Measurements from ENCODE around the gene TMEM74B. TPM values are rescaled to one million over a fixed set of nuclear protein-coding genes. Genes with fewer than 3 reads are reported as not detected.
A peak's percentile ranks its signal among the peaks of the same experiment; 100 is the strongest.

Gene TMEM74B
- total RNA-seq, 2 donors from 2014 or later, result 2.2 to 3.4 TPM

DNA sequence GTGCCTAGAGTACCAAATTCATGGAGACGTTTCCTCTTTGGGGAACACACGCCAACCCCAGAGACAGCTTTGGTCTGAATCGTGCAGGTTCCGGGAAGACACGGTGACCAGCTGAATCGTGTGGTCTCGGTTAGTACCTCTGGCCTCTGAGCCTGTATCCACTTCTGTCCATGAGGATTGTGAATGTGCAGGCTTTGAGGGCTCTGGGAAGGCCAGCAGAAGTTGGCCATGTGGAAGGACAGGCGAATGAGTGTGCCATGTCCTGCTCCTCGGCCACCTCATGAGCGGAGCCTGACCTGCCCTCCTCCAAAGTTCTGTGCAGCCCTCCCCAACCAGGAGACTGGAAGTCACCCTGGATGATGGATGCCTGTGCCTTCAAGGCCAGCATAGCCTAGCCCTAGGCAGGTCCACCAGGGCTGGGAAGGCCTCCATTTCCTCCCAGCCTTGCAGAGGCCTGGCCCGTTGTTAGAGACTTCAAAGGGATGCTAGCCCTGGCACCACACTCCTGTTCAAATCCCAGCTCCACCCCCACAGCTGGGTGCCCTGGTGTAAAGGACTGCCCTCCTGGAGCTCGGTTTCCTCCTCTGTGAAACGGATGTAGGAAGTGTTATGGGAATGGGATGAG is 1.7 kb upstream of the TMEM74B start:
- intact Hi-C loops (cut with DNase I, micrococcal nuclease), result no loop called here
- DNase-seq (no peak), ATAC-seq (no peak)

GRCh38 chr20:1185790-1186334 is 1.1 kb upstream of the TMEM74B start:
- ATAC-seq (peak; percentile 68), DNase-seq (peak; percentile 37 to 50)
- intact Hi-C loops (cut with DNase I, micrococcal nuclease), result no loop called here

DNA sequence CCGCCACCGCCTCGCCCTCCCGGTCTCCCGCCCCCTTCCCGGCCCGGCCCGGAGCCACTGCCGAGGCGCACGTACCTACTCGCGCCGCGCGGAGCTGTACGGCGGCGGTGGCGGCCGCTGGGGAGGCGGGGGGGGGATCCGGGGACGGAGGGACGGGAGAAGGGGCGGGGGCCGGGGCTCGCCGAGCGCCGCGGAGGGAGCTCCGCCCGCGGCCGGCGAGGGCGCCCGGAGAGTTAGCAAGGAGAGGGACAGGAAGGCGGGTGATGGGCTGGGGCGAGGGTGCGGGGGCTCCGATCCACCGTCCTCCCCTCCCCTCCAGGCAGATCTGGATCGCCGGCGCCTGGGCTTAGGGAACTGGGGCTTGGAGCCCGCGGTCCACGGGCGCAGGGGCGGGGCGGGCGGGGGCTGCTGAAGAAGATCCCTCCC is 548 bp upstream of the TMEM74B start:
- ATAC-seq, result peak; percentile 38
- intact Hi-C loops (cut with DNase I, micrococcal nuclease), result no loop called here
- DNase-seq, result peak in 1 of 2 donors; percentile 10

GRCh38 chr20:1184260-1184637 is 532 bp downstream of the TMEM74B start:
- ATAC-seq (no peak), DNase-seq (no peak)
- intact Hi-C loops (cut with DNase I, micrococcal nuclease), result no loop called here

DNA sequence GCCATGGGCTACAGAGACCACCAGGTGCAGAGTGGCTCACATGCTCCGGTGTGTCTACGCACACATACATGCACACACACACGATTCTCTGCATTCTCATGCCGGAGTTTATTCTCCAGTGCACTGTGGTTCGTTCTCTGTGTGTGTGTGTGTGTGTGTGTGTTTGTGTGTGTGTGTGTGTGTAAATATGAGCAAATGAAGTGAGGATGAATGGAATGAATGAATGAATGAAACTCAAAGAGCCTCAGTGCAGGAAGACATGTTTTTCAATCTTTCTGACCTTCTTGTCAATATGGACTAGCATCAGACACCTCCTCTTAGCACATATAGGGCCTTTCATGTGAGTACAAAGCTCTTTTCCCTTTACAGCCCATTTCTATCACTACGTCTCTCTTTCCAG is 1.6 kb downstream of the TMEM74B start:
- DNase-seq (no peak), ATAC-seq (no peak)
- intact Hi-C loops (cut with DNase I, micrococcal nuclease), result no loop called here

DNA sequence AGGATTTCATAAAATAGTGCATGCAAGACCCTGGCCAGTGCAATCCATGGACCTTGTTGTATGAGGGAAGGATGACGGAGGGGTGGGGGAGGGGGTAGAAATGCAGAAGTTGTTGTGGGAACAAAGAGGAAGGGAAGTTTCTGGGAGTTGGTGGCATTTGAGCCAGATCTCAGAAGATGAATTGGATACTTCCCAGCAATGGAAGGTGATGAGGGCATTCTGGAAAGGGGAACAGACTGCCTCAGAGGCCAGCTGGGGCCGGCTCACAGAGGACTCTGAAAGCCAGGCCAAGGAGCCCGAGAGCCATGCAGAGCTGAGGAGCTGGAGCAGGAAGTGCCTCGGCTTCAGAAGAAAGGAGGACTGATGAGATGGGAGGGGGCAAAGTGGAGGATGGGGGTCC is 2.7 kb downstream of the TMEM74B start:
- ATAC-seq (no peak), DNase-seq (no peak)
- intact Hi-C loops (cut with DNase I, micrococcal nuclease), result no loop called here

GRCh38 chr20:1180949-1181348 is 3.8 kb downstream of the TMEM74B start:
- intact Hi-C loops (cut with DNase I, micrococcal nuclease), result no loop called here
- ATAC-seq, result no peak

DNA sequence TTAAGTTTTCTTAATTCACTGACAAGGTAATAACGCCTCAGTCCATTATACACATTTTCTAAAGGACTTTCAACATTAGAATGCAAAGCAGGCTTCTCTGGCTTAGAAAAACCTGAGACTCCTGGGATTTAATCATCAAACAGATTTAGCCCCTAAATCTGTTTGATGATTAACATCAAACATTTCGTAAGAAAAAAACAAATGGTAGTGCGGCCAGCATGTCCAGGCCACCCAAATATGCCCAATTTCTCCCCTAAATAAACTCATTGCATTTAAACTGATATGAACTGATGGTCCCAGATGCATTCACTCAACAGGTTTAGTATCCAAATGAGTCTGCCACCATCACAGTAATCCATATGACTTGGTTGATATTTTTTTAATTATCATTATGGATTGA is 6.2 kb downstream of the TMEM74B start:
- ATAC-seq (no peak), DNase-seq (no peak)
- intact Hi-C loops (cut with DNase I, micrococcal nuclease), result no loop called here

More at GRCh38 chr20:1180949-1181348, 3.8 kb downstream of the TMEM74B start:
- no peak for DNase-seq

GRCh38 chr20:1178103-1178502 is 6.7 kb downstream of the TMEM74B start:
- no peak for ATAC-seq
- intact Hi-C loops (cut with DNase I, micrococcal nuclease), result no loop called here
- no peak for DNase-seq

DNA sequence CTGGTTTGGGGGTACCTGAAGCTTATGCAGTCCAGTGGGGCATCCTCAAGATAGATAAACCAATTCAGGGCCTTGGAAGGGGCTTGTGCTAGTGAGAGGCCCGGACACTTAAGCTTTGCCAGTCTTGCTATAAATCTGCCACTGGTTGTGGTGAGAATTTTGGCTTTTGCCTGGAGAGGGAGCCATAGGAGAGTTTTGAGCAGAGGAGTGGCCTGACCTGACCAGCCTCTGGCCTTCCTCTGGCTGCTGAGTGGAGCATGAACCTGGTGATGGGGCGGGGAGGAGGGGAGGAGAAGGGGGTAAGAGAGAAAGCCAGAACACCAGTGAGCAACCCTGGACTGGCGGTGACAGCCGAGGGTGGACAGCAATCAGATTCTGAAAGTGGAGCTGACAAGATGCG is 7.1 kb downstream of the TMEM74B start:
- ATAC-seq, result peak; percentile 40
- DNase-seq, result no peak
- intact Hi-C loops (cut with DNase I, micrococcal nuclease), result no loop called here

- DNase-seq (no peak), ATAC-seq (no peak)
- intact Hi-C loops (cut with DNase I, micrococcal nuclease), result no loop called here
Observed at GRCh38 chr20:1174787-1175186, 10.0 kb downstream of the TMEM74B start.

- DNase-seq (no peak), ATAC-seq (no peak)
- intact Hi-C loops (cut with DNase I, micrococcal nuclease), result no loop called here
Observed at GRCh38 chr20:1173698-1174097, 11.1 kb downstream of the TMEM74B start.

- intact Hi-C loops (cut with DNase I, micrococcal nuclease), result no loop called here
Observed at GRCh38 chr20:1171461-1172093, 13.2 kb downstream of the TMEM74B start.

GRCh38 chr20:1169224-1169623 is 15.6 kb downstream of the TMEM74B start:
- DNase-seq (no peak), ATAC-seq (no peak)
- intact Hi-C loops (cut with DNase I, micrococcal nuclease), result no loop called here

More at GRCh38 chr20:1171461-1172093, 13.2 kb downstream of the TMEM74B start:
- ATAC-seq (peak; percentile 40), DNase-seq (peak in 1 of 2 donors; percentile 15)

- intact Hi-C loops (cut with DNase I, micrococcal nuclease), result no loop called here
- ATAC-seq (no peak), DNase-seq (no peak)
Observed at GRCh38 chr20:1166948-1167720, 17.6 kb downstream of the TMEM74B start.

DNA sequence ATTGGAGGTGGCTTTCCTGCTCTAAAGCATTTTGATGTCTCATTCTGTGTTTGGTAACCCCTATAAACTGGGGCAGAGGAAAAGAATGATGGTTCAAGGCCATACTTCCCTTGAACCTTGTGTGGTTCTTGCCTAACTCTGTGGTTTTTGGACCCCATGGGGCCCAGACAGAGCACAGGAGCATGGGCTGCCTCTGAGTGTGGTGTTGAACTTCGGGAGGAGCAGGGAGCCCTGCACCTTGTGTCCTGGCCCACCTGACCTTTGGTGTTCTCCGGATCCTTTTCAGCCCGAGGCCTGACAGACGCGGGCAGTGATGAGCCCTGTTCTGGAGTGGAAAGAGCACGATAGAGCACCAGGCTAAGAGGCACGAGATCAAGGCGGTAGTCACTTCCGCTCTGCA is 18.8 kb downstream of the TMEM74B start:
- intact Hi-C loops (cut with DNase I, micrococcal nuclease), result no loop called here
- DNase-seq (no peak), ATAC-seq (no peak)

DNA sequence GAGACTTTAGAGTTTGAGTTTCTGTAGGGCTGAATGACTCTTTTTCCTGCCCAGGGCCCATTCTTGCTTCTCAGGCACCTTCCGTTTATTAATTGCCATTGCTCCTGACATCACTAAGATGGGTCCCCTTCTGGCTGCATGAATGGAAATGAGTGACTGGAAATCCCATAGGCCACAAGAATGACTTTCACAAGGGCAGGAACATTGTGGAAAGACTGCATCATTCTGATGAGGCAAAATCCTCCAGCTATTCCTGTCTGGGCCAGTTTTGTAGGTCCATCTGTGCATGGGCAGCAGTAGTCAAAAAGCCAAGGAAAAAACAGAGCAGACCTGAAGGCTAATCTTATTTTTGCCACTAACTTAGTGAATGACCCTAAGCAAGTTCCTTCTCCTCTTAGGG is 19.3 kb downstream of the TMEM74B start:
- intact Hi-C loops (cut with DNase I, micrococcal nuclease), result no loop called here
- DNase-seq (no peak), ATAC-seq (no peak)

DNA sequence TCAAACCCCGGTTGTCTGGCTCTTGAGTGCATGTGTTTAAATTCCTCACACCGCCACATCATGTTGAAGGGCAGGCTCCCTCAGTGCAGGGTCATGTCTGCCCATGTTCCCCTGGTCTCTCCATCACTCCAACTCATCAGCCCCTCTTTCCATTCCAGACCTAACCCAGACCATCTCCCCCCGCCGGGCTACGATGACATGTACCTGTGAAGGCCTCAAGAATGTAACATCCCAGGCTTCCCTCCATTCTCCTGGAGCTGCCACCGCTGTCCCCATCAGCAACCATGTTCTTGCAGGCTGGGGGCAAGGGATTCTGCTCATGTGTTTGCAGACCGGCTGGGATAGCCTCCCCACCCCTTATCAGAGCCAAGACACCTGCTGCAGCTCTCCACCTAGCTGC is 19.9 kb downstream of the TMEM74B start:
- ATAC-seq (no peak), DNase-seq (no peak)
- intact Hi-C loops (cut with DNase I, micrococcal nuclease), result no loop called here

DNA sequence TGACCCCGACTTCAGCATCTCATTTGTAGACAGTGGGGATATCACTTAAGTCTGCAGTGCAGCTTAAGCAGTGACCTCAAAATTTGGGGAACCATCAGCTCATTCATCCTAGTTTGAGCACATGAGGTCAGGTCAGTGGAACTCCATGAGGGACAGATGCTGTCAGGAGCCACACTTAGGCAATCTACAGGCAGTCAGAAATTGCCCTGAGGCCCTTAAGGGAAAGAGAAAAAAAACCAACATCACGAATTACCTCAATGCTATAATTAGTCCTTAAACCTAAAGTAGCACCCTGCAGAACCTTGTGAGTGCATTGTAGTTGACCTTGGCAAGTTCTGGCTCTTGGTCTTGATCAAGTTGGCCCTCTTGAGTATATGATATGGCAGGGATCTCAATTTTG is 21.1 kb downstream of the TMEM74B start:
- intact Hi-C loops (cut with DNase I, micrococcal nuclease), result no loop called here
- DNase-seq (no peak), ATAC-seq (no peak)

- intact Hi-C loops (cut with DNase I, micrococcal nuclease), result no loop called here
- DNase-seq (no peak), ATAC-seq (no peak)
Observed at GRCh38 chr20:1163105-1163504, 21.7 kb downstream of the TMEM74B start.
